Aorta (tissue), 5 donors: Measurements from ENCODE around the gene ZNF831. TPM values are rescaled to one million over a fixed set of nuclear protein-coding genes. Genes with fewer than 3 reads are reported as not detected.

Experiments
- ATAC-seq: fragments of 200-7000 bp; cut with Tn5 transposase; one replicate; pipeline ENCODE4 v1.9.1; 2022; ENCODE audit warnings: moderate library complexity; ENCODE audit not compliant: low FRiP score
- DNase-seq, 2 donors: peaks; one replicate each; pipeline ENCODE4 v3.0.0-alpha.2; 2020
- H3K27ac ChIP-seq, 2 donors: one replicate each; pipeline ENCODE4 v1.5.1; 2013; ENCODE audit warnings: low read length in 2 of 2, mild to moderate bottlenecking in 2 of 2, moderate library complexity in 2 of 2, control low read depth in 1 of 2, inconsistent platforms in 1 of 2, low read depth in 1 of 2
- H3K27me3 ChIP-seq, 2 donors: one replicate each; pipeline ENCODE4 v1.6.1; 2013; ENCODE audit warnings: control low read depth in 1 of 2, low read length in 1 of 2, mild to moderate bottlenecking in 1 of 2, moderate library complexity in 1 of 2; ENCODE audit not compliant: insufficient read depth in 2 of 2, control insufficient read depth in 1 of 2
- H3K36me3 ChIP-seq, 2 donors: one replicate each; pipeline ENCODE4 v1.6.1; 2013; ENCODE audit warnings: control low read depth in 1 of 2, low read length in 1 of 2, mild to moderate bottlenecking in 1 of 2; ENCODE audit not compliant: insufficient read depth in 2 of 2, control insufficient read depth in 1 of 2
- H3K4me1 ChIP-seq, 2 donors: one replicate each; pipeline ENCODE4 v1.6.1; 2013; ENCODE audit warnings: low read length in 2 of 2, control low read depth in 1 of 2, mild to moderate bottlenecking in 1 of 2, moderate library complexity in 1 of 2; ENCODE audit not compliant: insufficient read depth in 2 of 2, control insufficient read depth in 1 of 2
- H3K4me3 ChIP-seq, 2 donors: one replicate each; pipeline ENCODE4 v1.5.1; 2013; ENCODE audit warnings: low read length in 2 of 2, control low read depth in 1 of 2, mild to moderate bottlenecking in 1 of 2
- H3K9me3 ChIP-seq: one replicate; pipeline ENCODE4 v1.6.1; 2013; ENCODE audit warnings: mild to moderate bottlenecking, low read length; ENCODE audit not compliant: control insufficient read depth
- WGBS, 2 donors: extraction: QIAGEN DNeasy Blood & Tissue Kit; methylation state at CpG; one replicate each; pipeline ENCODE4 v1.1.7; 2013; 5-methylcytosine and 5-hydroxymethylcytosine counted together
- intact Hi-C, 2 donors: fragments of 100-400 bp; cut with DNase I; formaldehyde crosslinking; loops; one replicate each; pipeline versions ENCODE4 v1.14.2 to v1.15.0; 2022
- polyA plus RNA-seq, 2 donors: library from polyadenylated mRNA; stranded (reverse); fragments of 200-250 nt; gene quantifications; one replicate each; pipeline ENCODE4 v1.2.3, GENCODE V29; 2013
- total RNA-seq, 2 donors: library from RNA; stranded (reverse); fragmentation: NEBNext Ultra II Directional; extraction: Animal tissue kit (Norgen Biotek cat#: 25700); gene quantifications; one replicate each; pipeline ENCODE4 v1.2.1, GENCODE V29; 2021
- donor health status: healthy with polysubstance abuse.
- donor health status: Bipolar disorder and iron deficiency.
- donor health status: DM: no; HTN: no; CAD: no.
- donor health status: DM: no; HTN: no; CAD: no.
- donor health status: DM: yes; HTN: yes; CAD: no.

The ZNF831 gene
- total and polyA plus RNA-seq, 4 donors = 0.03 to 0.68 (median 0.57) TPM; not detected in 1

- Histone ChIP-seq H3K4me3 (no peak overlapping the region), H3K27ac (no peak overlapping the region), H3K36me3 (no peaks in the 10 kb centered on the region), H3K9me3 (no peaks in the 10 kb centered on the region), H3K27me3 (no peaks in the 10 kb centered on the region), H3K4me1 (no peaks in the 10 kb centered on the region)
- intact Hi-C loops = no loop called here
- WGBS, 2 donors = 74 to 81% methylated on average over 3 of the region's 3 CpGs
- no peak for ATAC-seq
- no peak for DNase-seq
Observed at GRCh38 chr20:59136027-59136426, 27.6 kb upstream of the ZNF831 start.

- no peaks in the 10 kb centered on the region for H3K36me3 ChIP-seq
- H3K4me1 ChIP-seq = no peaks in the 10 kb centered on the region
- ATAC-seq (no peak), DNase-seq (no peak)
- H3K9me3 ChIP-seq = no peaks in the 10 kb centered on the region
- H3K27me3 ChIP-seq = no peaks in the 10 kb centered on the region
- no peak overlapping the region for H3K27ac ChIP-seq
- H3K4me3 ChIP-seq = no peak overlapping the region
- intact Hi-C loops = no loop called here
- WGBS, 2 donors = 24 to 37% methylated on average over 1 of the region's 1 CpG
Observed at GRCh38 chr20:59137532-59137931, 26.1 kb upstream of the ZNF831 start.

- Histone ChIP-seq H3K9me3 (no peaks in the 10 kb centered on the region), H3K27ac (no peak overlapping the region), H3K27me3 (no peaks in the 10 kb centered on the region), H3K4me1 (no peaks in the 10 kb centered on the region), H3K36me3 (no peaks in the 10 kb centered on the region), H3K4me3 (no peak overlapping the region)
- 78% methylated on average over 6 of the region's 6 CpGs for WGBS, 2 donors
- DNase-seq (no peak), ATAC-seq (no peak)
- intact Hi-C loops = no loop called here
Observed at GRCh38 chr20:59138114-59138748, 25.4 kb upstream of the ZNF831 start.

- Histone ChIP-seq H3K9me3 (no peaks in the 10 kb centered on the region), H3K36me3 (no peaks in the 10 kb centered on the region), H3K27me3 (no peaks in the 10 kb centered on the region), H3K4me1 (no peaks in the 10 kb centered on the region), H3K4me3 (no peak overlapping the region), H3K27ac (no peak overlapping the region)
- intact Hi-C loops = no loop called here
- ATAC-seq (no peak), DNase-seq (no peak)
- WGBS, 2 donors = 75 to 80% methylated on average over 1 of the region's 1 CpG
Observed at GRCh38 chr20:59139998-59140397, 23.6 kb upstream of the ZNF831 start.

GRCh38 chr20:59141818-59142581 lies 21.6 kb upstream of the ZNF831 start:
- no peaks in the 10 kb centered on the region for H3K9me3 ChIP-seq
- no peaks in the 10 kb centered on the region for H3K36me3 ChIP-seq
- intact Hi-C loops = no loop called here
- H3K4me1 ChIP-seq = no peaks in the 10 kb centered on the region
- DNase-seq = no peak
- 79 to 82% methylated on average over 13 of the region's 13 CpGs for WGBS, 2 donors
- no peak overlapping the region for H3K4me3 ChIP-seq
- H3K27ac ChIP-seq = no peak overlapping the region
- ATAC-seq = no peak
- H3K27me3 ChIP-seq = no peaks in the 10 kb centered on the region

DNA sequence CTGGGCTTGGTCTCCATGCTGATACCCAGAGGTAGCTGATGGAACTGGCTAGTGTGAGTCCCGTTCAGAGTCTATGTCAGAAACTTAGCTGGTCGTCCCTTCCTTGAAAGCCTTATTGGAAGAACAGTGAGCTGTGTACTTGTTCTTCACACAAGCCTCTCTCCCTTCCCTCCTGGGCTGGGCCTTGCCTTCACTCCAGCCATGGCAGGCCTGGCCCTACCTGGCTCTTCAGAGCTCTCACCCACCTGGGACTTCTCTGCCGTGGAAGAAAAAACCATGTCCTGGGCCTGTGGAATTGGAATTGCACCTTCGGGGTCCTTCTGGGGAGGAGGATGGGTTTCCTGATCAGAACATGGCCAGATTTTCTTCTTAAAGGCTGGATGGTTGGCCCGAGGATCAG lies 20.3 kb upstream of the ZNF831 start:
- Histone ChIP-seq H3K27me3 (no peaks in the 10 kb centered on the region), H3K27ac (no peak overlapping the region), H3K4me1 (peaks cover 0 to 3% of the 10 kb centered on the region in 2 donors), H3K9me3 (no peaks in the 10 kb centered on the region), H3K4me3 (no peak overlapping the region), H3K36me3 (no peaks in the 10 kb centered on the region)
- intact Hi-C loops = no loop called here
- WGBS, 2 donors = 93% methylated on average over 5 of the region's 5 CpGs
- ATAC-seq (no peak), DNase-seq (no peak)

- H3K27ac ChIP-seq = no peak overlapping the region
- H3K4me1 ChIP-seq = peaks cover 0 to 3% of the 10 kb centered on the region in 2 donors
- intact Hi-C loops = no loop called here
- ATAC-seq (no peak), DNase-seq (no peak)
- 88 to 89% methylated on average over 9 of the region's 9 CpGs for WGBS, 2 donors
- no peaks in the 10 kb centered on the region for H3K27me3 ChIP-seq
- H3K4me3 ChIP-seq = no peak overlapping the region
- no peaks in the 10 kb centered on the region for H3K36me3 ChIP-seq
- H3K9me3 ChIP-seq = no peaks in the 10 kb centered on the region
Observed at GRCh38 chr20:59144179-59144830, 19.3 kb upstream of the ZNF831 start.

GRCh38 chr20:59144831-59145196 lies 18.8 kb upstream of the ZNF831 start:
- 98 to 100% methylated on average over 4 of the region's 4 CpGs for WGBS, 2 donors
- Histone ChIP-seq H3K27me3 (no peaks in the 10 kb centered on the region), H3K4me1 (peaks cover 0 to 3% of the 10 kb centered on the region in 2 donors), H3K36me3 (no peaks in the 10 kb centered on the region), H3K4me3 (no peak overlapping the region), H3K9me3 (no peaks in the 10 kb centered on the region), H3K27ac (no peak overlapping the region)
- DNase-seq (no peak), ATAC-seq (no peak)
- intact Hi-C loops = no loop called here
